Pulmonary artery endothelial cell (primary cell): ENCODE measurements around the gene TFAP2D. TPM values are rescaled to one million over a fixed set of nuclear protein-coding genes. Genes with fewer than 3 reads are reported as not detected.

Source experiments
- DNase-seq: peaks from one replicate; pipeline ENCODE4 v3.0.0-alpha.2; 2011; ENCODE audit warnings: low read depth, low spot score
- total RNA-seq: library from RNA; depleted of rRNA; stranded (reverse); fragments of >200 nt; gene quantifications from 2 replicates; pipeline ENCODE4 v1.2.3, GENCODE V29; 2014

Gene TFAP2D
- total RNA-seq = not detected in 2 replicates

GRCh38 chr6:50713226-50713625, at the start of gene TFAP2D:
Gene TFAP2D (plus strand): TSS chr6:50713526. CDS start chr6:50714056, 530 bp downstream.
- DNase-seq = no peak

- no peak for DNase-seq
These were observed 49.5 kb upstream of the TFAP2D start for GRCh38 chr6:50663806-50664205.

GRCh38 chr6:50666089-50666488, 47.2 kb upstream of the TFAP2D start:
- no peak for DNase-seq

- DNase-seq = no peak
These were observed 32.0 kb upstream of the TFAP2D start for GRCh38 chr6:50681213-50681824.

GRCh38 chr6:50689210-50689609, 24.1 kb upstream of the TFAP2D start:
- no peak for DNase-seq

GRCh38 chr6:50691814-50692495, 21.4 kb upstream of the TFAP2D start:
- no peak for DNase-seq

- no peak for DNase-seq
These were observed 14.8 kb upstream of the TFAP2D start for GRCh38 chr6:50698546-50698945.

GRCh38 chr6:50699051-50699775, 14.1 kb upstream of the TFAP2D start:
- DNase-seq = no peak

GRCh38 chr6:50706575-50706974, 6.8 kb upstream of the TFAP2D start:
- DNase-seq = no peak

- no peak for DNase-seq
These were observed 6.1 kb upstream of the TFAP2D start for GRCh38 chr6:50707191-50707590.

GRCh38 chr6:50707652-50708300, 5.5 kb upstream of the TFAP2D start:
- DNase-seq = no peak

GRCh38 chr6:50708664-50709365, 4.5 kb upstream of the TFAP2D start:
- no peak for DNase-seq

GRCh38 chr6:50709366-50709734, 4.0 kb upstream of the TFAP2D start:
- DNase-seq = no peak

- no peak for DNase-seq
These were observed 1.6 kb upstream of the TFAP2D start for GRCh38 chr6:50711686-50712085.

- no peak for DNase-seq
These were observed 1.0 kb upstream of the TFAP2D start for GRCh38 chr6:50712291-50712690.

GRCh38 chr6:50713977-50714486, 706 bp downstream of the TFAP2D start:
- no peak for DNase-seq

GRCh38 chr6:50714487-50715379, 1.4 kb downstream of the TFAP2D start:
- no peak for DNase-seq

- no peak for DNase-seq
These were observed 3.7 kb downstream of the TFAP2D start for GRCh38 chr6:50716899-50717509.

GRCh38 chr6:50717734-50718457, 4.6 kb downstream of the TFAP2D start:
- DNase-seq = no peak
